ENCODE results near the gene PGAP2.
"Not testable (repeated sequence)": the region's sequence is repeated elsewhere in the genome, so short reads cannot be mapped to it uniquely, and the experiment has no call there.

The PGAP2 gene

DNA sequence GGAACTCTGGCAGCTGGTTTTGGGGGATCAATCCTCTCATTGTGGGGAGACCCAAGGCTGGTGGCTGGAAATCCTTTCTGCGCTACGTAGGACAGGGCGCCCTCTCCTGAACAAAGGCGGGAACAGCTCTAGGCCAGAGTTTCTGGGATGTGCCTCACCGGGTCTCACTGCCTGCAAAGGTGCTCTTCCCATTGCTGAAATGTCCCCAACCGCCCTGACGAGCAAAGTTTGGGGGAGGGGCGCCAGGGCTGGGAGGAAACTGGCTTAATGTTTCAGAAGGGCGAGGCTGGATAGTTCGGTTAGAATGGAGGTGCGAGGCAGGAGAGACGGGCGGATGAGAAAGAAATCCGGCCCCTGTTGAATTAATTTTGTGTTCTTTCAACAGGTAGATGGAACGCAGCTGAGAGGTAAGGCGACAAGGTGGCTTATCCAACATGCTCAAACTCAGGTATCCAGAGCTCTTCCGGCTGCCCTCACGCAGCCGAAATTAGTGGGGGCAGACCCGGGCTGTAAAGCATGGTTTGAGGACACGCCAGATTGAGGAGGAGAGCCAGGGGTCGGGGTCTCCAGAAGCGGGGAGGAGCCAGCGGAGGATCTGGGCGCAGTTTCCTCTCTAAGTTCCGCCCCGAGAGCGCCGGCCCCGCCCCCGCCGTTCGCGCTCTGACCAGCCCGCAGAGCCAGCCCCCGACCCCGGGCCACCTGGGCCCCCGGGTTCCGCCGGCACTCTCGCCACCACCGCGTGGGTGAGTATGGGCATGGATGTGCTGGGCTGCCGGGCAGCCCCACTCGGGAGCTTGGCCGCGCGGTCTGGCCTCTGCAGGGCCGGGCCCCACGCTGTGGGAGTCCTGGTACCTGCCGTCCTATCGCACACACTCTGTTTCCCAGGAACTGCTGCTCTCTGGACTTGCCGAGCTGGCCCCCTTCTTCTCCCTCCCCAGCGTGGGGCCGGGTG is at the start of gene PGAP2:
PGAP2 (plus strand) TSS at position 652 of the 952 bp plus-strand sequence. CDS start 2,700 bp downstream, outside the sequence.
- DNase-seq, result peak; percentile 88

DNA sequence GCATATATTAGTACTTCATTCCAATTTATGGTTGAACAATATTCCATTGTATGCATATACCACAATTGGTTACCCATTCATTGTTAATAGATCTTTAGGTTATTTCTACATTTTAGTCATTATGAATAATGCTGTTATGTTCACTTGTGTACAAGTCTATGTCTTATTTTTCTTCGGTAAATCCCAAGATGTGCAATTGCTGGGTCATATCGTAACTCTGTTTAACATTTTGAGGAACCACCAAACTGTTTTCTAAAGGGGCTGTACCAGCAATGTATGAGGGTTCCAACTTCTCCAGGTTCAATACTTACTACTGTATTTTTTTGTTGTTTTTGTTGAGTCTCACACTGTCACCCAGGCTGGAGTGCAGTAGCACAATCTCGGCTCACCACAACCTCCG is 44.1 kb upstream of the PGAP2 start:
- no peak for DNase-seq

DNA sequence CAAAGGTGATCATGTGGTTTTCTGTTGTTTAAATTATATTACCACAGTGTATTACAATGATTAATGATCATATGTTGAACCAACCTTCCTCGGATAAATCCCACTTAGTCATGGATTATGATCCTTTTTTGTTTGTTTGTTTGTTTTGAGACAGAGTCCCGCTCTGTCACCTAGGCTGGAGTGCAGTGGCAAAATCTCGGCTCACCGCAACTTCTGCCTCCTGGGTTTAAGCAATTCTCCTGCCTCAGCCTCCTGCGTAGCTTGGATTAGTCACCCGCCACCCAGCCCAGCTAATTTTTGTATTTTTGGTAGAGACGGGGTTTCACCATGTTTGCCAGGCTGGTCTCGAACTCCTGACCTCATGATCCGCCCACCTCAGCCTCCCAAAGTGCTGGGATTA is 41.5 kb upstream of the PGAP2 start:
- DNase-seq, result not testable (repeated sequence)

DNA sequence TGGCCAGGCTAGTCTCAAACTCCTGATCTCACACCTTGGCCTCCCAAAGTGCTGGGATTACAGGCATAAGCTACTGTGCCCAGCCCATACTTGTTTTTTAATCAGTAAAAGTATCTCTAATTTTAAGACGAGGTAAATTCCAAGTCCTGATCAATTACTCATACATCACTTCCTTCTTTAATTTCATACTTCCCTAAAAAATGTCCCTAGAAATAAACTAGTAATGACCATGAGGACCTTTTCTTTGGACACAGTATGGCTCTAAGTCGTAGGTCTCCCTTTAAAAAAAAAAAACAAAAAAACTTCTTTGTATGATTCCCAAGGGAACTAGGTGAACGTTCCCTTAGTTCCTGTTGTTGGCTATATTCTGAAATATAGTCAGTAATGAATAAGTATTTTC is 40.8 kb upstream of the PGAP2 start:
- no peak for DNase-seq

DNA sequence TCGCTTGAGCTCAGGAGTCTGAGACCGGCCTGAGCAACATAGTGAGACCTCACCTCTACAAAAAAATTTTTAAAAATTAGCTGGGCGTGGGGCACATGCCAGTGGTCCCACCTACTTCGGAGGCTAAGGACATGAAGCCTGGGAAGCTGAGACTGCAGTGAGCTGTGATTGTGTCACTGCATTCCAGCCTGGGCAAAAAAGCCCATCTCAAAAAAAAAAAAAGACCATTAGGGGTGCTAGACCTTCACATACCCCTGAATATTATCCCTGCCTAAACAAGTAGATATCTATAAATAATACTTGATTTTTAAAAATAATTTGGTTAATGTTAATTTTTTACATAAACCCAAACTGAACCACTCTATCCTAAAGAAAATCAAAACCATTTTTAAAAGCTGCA is 35.2 kb upstream of the PGAP2 start:
- no peak for DNase-seq

DNA sequence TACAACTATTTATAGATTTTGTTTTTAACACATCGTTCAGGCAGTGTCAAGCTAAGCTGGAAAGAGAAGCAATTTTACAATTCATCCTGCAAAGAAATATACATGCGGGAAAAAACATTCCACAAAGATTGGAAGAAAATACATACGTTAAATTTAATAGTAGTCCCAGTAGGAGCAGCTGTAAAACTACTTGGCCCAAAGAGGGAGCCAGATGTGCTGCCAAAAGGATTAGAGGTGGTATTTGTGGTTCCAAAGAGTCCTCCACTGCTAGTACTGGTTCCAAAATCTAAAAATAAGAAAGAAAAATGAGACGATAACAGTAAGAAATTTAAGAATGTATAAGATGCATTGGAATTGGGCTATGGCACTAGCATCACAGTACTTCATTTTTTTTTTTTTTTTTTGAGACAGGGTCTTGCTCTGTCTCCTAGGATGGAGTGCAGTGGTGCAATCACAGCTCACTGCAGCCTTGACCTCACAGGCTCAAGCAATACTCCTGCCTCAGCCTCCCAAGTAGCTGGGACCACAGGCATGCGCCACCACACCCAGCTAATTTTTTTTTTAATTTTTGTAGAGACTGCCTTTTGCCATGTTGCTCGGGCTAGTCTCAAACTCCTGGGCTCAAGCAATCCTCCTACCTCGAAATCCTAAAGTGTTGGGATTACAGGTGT is 32.5 kb upstream of the PGAP2 start:
- no peak for DNase-seq

DNA sequence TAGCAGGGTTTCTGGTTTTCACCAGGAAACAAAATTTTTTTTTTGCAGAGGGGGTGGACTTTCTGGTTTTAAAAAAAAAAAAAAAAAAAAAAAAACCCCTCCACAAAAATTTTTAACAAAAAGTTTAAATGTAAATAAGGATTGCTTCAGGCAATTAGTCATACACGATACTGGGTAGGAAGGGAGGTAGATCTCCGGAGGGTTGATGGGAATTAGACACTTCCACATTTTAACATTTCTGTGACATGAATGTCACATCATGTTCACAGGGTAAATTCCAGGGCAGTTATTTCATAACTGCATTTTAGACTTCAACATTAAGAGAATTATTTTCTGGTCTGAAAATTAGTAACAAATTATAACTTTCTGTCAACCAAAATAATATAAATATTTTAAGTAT is 26.9 kb upstream of the PGAP2 start:
- no peak for DNase-seq

DNA sequence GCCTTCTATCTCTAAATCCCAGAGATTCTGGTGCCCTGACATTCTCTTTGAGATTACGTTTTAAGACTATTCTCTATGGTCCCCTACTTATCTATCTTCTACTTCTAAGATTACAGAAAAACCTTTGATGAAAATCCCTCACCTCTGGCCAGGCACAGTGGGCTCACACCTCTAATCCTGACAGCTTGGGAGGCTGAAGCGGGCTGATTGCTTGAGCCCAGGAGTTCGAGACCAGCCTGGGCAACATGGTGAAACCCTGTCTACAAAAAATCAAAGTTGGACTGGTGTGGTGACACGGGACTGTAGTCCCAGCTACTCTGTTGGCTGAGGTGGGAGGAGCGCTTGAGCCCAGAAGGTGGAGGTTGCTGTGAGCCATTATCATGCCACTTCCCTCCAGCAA is 25.4 kb upstream of the PGAP2 start:
- no peak for DNase-seq

DNA sequence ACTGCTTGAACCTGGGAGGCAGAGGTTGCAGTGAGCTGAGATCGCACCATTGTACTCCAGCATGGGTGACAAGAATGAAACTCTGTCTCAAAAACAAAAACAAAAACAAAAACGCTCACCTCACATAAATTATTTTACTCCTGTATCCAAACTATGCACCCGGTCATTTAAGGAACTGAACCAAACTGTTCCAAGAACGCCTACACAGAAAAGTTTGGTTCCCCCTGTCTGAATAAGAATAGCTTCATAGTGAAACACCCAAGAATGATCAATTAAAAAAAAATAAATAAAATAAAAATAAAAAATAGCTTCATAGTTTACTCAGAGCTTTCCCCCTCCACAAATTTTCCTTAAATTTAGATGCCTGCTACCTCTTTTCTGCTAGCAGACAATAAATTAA is 24.7 kb upstream of the PGAP2 start:
- no peak for DNase-seq

DNA sequence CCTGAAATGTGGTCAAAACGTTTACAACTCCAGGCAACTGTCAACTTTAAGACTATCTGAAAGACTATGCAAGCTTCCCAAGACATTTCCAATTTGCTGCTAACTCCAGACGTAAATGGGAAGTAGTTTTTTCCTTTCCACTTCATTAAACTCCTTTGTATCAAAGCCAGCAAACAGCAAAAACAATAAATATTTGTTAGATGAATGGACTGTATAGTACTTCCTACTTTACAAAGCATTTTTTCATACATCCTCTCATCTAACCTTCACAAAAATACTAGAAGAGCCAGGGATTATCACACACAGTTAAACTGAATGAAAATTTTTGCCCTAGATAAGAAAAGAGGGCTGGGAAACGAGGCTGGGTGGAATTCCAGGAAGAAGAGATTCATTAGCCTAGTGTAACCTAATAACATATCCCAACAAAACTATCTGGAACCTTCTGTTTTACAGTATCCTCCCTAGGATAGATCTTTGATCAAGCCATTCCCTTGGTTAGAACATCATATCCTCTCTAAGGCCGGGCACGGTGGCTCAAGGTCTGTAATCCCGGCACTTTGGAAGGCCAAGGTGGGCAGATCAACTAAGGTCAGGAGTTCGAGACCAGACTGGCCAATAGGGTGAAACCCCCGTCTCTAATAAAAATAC is 21.5 kb upstream of the PGAP2 start:
- DNase-seq, result no peak

DNA sequence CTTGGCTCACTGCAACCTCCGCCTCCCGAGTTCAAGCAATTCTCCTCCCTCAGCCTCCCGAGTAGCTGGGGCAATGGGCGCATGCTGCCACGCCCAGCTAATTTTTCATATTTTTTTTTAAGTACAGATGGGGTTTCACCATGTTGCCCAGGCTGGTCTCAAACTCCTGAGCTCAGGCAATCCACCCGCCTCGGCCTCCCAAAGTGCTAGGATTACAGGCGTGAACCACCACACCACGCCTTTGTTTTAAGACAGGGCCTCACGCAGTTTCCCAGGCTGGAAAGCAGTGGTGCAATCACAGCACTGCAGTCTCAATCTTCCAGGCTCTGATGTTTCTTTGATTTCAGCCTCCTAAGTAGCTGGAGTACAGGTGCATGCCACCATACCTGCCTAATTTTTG is 14.0 kb upstream of the PGAP2 start:
- not testable (repeated sequence) for DNase-seq

DNA sequence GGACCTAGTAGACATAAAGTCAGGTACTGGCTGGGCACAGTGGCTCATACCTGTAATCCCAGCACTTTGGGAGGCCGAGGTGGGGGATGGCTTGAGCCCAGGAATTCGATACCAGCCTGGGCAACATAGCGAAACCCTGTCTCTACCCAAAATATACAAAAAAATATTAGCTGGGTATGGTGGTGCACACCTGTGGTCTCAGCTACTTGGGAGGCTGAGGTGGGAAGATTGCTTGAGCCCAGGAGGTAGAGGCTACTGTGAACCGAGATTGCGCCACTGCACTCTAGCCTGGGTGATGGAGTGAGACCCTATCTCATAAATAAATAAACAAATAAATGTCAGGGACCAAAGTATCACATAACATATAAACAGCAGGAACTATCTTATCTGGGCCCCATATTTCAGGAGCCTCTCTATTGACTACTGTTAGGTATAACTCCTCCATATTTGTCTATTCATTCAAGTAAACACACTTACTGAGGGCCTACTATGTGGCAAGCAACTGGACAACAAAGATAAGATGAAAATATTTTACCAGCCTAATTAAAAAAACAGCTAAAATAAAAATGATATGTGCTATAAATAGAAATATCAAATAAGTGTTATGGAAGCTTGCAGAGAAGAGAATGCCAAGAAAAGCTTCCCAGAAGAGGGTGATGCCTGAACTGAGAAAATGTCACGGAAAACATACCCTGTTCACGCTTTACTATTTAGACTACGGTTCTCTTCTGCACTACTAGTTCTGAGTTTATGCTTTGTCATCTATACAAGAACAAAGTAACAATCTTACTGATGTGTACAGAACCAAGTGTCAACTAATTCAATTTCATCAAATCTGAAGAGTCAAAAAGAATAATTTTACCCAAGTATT is 13.0 kb upstream of the PGAP2 start:
- DNase-seq, result no peak

DNA sequence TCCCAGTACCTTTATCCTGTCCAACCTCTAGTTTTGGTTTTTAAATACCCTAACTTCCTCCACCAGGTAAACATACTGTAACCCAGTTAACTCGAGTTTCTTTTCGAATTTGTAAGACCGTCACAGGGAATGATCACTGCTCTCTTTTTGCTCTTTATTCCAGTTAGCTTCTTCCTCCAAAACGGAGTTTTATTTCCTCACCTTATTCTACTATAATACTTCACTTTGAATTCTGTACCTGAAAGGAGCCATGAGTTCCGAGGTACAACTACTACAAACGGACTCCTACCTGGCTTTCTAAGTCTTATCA is 12.4 kb upstream of the PGAP2 start:
- no peak for DNase-seq

DNA sequence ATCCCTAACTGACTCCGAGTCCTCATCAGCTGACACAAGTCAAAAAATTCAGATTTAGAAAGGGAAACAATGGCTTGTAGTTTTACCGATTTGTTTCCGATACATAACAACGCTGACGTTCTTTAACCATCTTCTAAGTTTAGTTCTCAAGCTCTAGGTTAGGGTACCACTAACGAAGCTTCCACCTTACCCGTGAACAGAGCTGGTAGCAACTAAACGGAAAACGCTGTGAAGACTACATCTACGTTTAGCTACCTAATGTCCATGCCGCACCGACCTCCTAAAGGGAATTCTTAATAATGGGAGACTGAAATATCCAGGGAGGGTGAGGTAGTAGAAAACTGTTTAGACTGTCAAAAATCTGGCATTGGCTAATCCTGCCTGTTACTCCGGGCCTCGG is 12.0 kb upstream of the PGAP2 start:
- DNase-seq, result peak; percentile 30

DNA sequence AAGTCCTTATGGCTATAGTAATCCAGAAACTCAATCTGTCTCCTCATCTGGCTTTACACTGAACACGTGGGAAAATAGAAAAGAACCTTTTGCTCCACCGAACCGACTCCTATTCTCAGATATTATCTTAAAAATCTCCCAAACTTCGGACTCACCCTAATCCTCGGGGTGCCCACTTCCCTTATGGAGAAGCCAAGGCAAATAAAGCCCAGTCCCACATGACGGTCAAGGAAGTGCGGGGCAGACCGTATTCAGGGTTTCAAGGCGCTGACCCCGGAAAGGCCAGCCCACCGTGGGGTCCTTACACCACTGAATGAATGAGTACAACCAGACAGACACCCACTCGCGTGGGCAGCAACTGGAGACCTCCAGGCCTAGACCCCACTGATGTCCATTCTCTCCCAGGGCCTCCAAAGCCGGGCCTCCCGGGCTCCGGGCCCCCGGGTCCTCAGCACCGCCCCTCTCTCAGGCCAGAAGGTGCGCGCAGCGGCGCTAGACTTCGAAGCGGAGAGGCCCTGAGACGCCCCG is 11.5 kb upstream of the PGAP2 start:
- peak; percentile 87 for DNase-seq

DNA sequence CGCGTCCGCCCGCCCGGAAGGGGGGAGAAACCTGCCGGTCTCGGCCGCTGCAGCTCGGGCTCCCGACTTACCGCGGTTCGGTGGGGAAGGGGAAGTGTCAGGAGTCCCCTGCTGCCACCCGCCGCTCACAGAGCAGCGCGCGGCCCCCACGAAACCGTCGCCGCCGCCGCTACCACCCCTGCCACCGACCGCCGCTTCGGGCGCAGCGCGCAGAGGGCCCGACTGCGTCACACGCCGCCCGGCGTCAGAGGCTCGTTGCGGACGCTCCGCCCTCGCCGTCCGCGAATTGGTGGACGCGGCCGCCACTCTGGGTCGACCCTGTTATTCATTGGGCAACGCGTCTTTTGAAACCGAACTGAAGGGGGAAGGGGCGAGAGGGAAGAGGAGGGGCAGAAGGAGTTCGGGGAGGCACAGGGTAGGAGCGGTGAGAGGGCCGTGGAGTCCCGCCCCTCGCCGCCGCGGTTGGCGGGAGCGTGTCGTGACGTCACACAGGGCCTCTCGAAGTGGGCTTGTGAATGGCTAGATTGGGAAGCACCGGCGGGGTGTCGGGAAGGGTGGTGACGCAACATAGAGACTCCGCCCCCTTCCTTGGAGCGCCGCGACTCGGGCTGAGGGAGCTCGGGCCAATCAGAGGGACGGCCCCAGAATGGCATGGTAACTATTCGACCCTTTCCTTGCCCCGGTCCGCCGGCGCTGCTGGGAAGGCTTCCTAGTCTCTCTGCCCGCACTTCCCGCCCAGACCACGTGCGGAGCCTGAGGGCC is 10.8 kb upstream of the PGAP2 start, which contains the start of gene NUP98:
NUP98 (minus strand) TSS at position 226 of the 762 bp plus-strand sequence. CDS start 15,437 bp downstream, outside the sequence.
- DNase-seq, result peak; percentile 100

DNA sequence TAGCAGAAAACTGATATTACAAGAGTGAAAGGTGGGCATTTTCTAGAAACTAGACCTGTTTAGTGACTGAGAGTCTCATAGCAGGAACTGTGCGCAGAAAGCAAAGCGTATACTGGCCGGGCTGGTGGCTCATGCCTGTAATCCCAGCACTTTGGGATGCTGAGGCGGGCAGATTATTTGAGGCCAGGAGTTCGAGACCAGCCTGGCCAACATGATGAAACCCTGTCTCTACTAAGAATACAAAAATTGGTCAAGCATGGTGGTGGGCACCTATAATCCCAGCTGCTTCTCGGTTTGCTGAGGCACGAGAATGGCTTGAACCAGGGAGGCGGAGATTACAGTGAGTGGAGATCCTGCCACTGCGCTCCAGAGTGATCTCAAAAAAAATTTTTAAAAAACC is 9.2 kb upstream of the PGAP2 start:
- no peak for DNase-seq

DNA sequence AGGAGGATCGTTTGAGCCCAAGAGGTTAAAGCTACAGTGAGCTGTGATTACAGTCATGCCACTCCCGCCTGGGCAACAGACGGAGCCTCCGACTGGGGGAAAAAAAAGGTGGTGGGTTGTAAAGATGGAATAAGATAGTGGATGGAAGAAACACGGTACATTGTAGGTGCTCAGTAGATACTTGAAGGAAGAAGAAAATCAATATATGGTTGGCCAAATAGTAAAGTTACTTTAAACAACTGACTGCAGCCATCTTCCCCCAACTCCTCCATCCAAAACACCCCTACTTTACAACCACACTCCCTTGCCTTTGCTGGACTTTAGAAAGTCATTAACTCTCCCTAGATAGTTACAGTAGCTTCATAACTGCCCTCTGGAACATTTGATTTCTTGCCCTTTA is 8.5 kb upstream of the PGAP2 start:
- no peak for DNase-seq

DNA sequence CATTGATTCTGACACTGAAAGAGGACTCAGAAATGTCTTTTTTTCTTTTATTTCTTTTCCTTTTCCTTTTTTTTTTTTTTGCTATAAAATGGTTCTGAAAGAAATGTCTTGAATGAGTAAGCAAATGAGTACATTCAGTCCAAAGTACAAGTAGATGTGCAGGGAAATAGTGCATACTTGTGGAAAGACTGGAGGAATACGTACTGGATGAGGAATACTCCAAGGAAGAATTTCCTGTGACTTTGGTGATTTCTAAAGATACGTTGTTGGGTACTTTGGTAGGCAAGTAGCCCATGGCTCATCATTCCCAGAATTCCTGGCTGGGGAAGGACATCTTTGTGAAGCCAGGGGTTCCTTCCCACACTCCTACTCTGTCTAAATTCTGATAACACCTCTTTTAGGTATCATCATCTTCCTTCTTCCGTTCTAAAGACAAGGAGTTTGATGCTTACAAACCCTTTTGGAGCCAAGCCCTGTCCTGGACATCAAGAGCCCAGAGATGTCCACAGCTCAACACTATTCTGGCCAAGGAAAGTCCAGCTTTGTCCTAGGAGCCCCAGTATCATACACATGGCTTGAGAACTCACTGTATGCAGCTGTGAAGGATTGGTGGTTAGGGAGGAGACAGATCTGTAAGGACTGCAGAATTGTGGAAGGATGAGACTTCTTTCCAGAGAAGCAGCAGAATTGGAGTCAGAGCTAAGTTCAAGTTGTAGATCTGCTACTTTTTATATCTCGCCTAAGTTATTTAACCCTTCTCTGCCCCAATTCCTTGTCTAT is 6.2 kb upstream of the PGAP2 start:
- no peak for DNase-seq

DNA sequence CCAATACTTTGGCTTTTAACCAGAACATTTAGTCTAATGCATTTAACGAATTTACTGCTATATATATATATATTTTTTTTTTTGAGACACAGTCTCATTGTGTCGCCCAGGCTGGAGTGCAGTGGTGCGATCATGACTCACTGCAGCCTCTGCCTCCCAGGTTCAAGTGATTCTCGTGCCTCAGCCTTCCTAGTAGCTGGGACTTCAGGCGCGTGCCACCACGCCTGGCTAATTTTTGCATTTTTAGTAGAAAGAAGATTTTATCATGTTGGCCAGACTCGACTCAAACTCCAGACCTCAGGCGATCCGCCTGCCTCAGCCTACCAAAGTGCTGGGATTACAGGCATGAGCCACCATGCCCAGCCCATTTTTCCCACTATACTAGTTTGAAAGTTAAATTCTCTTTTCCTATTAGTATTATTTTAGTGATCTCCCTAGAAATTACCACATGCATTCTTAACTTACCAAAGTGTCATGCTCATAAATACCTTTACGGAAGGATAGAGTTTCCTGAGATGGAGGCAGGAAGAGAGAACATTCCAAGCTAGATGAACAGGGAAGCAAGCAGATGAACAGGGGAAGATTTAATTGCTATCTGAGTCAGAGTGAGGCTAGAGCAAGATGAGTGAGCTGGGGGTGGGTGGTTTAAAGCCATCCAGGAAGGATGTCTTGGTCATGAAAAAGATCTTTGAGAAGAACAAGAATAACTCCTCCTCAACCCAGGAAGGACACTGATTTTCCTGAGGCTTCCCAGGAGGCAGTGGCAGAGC is 4.4 kb upstream of the PGAP2 start:
- no peak for DNase-seq

All from NCI-H69 (cell line).